ENCODE measurements around the gene CNNM2.
"Not testable (repeated sequence)": the region's sequence is repeated elsewhere in the genome, so short reads cannot be mapped to it uniquely, and the experiment has no call there.

CNNM2 gene

GRCh38 chr10:102962267-102962666 is 44.2 kb downstream of the CNNM2 start:
- ChIA-PET CTCF (interaction anchor here (0.6 to 0.7 kb wide), 3 partner anchors 27 to 389 kb away, joined by 3 to 8 read pairs (median 3); no protein-coding TSS in a partner anchor), POLR2A (ENCODE audit: low non-redundant PET) (no interaction called here)
- DNase-seq (ENCODE audit: low spot score), result peak; percentile 12
- no peak overlapping the region for H3K27ac ChIP-seq
- TF ChIP-seq CTCF (conservative IDR thresholded peaks at IDR 0.05; ENCODE audit: low read depth), result no peak

- no peak overlapping the region for H3K27ac ChIP-seq
- no peak for TF ChIP-seq CTCF (conservative IDR thresholded peaks at IDR 0.05; ENCODE audit: low read depth)
- DNase-seq (ENCODE audit: low spot score), result no peak
- POLR2A ChIA-PET (ENCODE audit: low non-redundant PET), result no interaction called here
- CTCF ChIA-PET, result no interaction called here
These were observed 45.1 kb downstream of the CNNM2 start for GRCh38 chr10:102962951-102963755.

GRCh38 chr10:102963756-102964025 is 45.6 kb downstream of the CNNM2 start:
- CTCF ChIA-PET, result no interaction called here
- no peak for DNase-seq (ENCODE audit: low spot score)
- no peak overlapping the region for H3K27ac ChIP-seq
- TF ChIP-seq CTCF (conservative IDR thresholded peaks at IDR 0.05; ENCODE audit: low read depth), result no peak
- POLR2A ChIA-PET (ENCODE audit: low non-redundant PET), result interaction anchor here (0.6 kb wide), 1 partner anchor 47 kb away, joined by 5 read pairs; no protein-coding TSS in a partner anchor

GRCh38 chr10:102964064-102964463 is 46.0 kb downstream of the CNNM2 start:
- POLR2A ChIA-PET (ENCODE audit: low non-redundant PET), result interaction anchor here (0.6 kb wide), 1 partner anchor 47 kb away, joined by 5 read pairs; no protein-coding TSS in a partner anchor
- H3K27ac ChIP-seq; CTCF ChIA-PET; DNase-seq (ENCODE audit: low spot score): not testable (repeated sequence)

- H3K27ac ChIP-seq, result no peak overlapping the region
- ChIA-PET POLR2A (ENCODE audit: low non-redundant PET) (no interaction called here), CTCF (interaction anchor here (0.5 kb wide), 1 partner anchor 326 kb away, joined by 3 read pairs; no protein-coding TSS in a partner anchor)
- no peak for DNase-seq (ENCODE audit: low spot score)
- TF ChIP-seq CTCF (conservative IDR thresholded peaks at IDR 0.05; ENCODE audit: low read depth), result no peak
These were observed 46.6 kb downstream of the CNNM2 start for GRCh38 chr10:102964713-102965112.

- ChIA-PET CTCF (interaction anchor here (0.6 to 1.4 kb wide), 2 partner anchors 10 to 614 kb away, joined by 3 to 4 read pairs; no protein-coding TSS in a partner anchor), POLR2A (ENCODE audit: low non-redundant PET) (no interaction called here)
- TF ChIP-seq CTCF (conservative IDR thresholded peaks at IDR 0.05; ENCODE audit: low read depth), result no peak
- no peak for DNase-seq (ENCODE audit: low spot score)
- H3K27ac ChIP-seq, result no peak overlapping the region
These were observed 47.3 kb downstream of the CNNM2 start for GRCh38 chr10:102965311-102965851.

GRCh38 chr10:102967123-102967522 is 49.0 kb downstream of the CNNM2 start:
- TF ChIP-seq CTCF (conservative IDR thresholded peaks at IDR 0.05; ENCODE audit: low read depth), result no peak
- CTCF ChIA-PET, result interaction anchor here (1.4 kb wide), 1 partner anchor 8 kb away, joined by 4 read pairs; no protein-coding TSS in a partner anchor
- POLR2A ChIA-PET (ENCODE audit: low non-redundant PET), result no interaction called here
- no peak for DNase-seq (ENCODE audit: low spot score)
- H3K27ac ChIP-seq, result no peak overlapping the region
